H9 (cell line): ENCODE data around the gene PI4K2A. TPM values are rescaled to one million over a fixed set of nuclear protein-coding genes. Genes with fewer than 3 reads are reported as not detected.

Experiments used
- DNase-seq: peaks from one replicate; pipeline ENCODE4 v3.0.0-alpha.2; 2017
- H2AFZ ChIP-seq: one replicate; pipeline ENCODE4 v1.6.1; 2013; ENCODE audit warnings: mild to moderate bottlenecking, low read length, control low read depth, moderate library complexity
- H2AK5ac ChIP-seq: 2 replicates; pipeline ENCODE4 v1.6.1; 2013; ENCODE audit warnings: low read length, control low read depth, mixed read lengths; ENCODE audit not compliant: insufficient read length
- H2BK120ac ChIP-seq: one replicate; pipeline ENCODE4 v1.6.1; 2013; ENCODE audit warnings: low read depth, mild to moderate bottlenecking, low read length, control low read depth, inconsistent platforms; ENCODE audit not compliant: poor library complexity, severe bottlenecking
- H2BK12ac ChIP-seq: 2 replicates; pipeline ENCODE4 v1.6.1; 2013; ENCODE audit warnings: low read length, control low read depth, mixed read lengths, low read depth; ENCODE audit not compliant: insufficient read length
- H2BK15ac ChIP-seq: 2 replicates; pipeline ENCODE4 v1.6.1; 2013; ENCODE audit warnings: low read depth, low read length, control low read depth
- H2BK20ac ChIP-seq: one replicate; pipeline ENCODE4 v1.6.1; 2013; ENCODE audit warnings: low read depth, mild to moderate bottlenecking, low read length, control low read depth, inconsistent platforms; ENCODE audit not compliant: poor library complexity, severe bottlenecking
- H2BK5ac ChIP-seq: 2 replicates; pipeline ENCODE4 v1.6.1; 2013; ENCODE audit warnings: low read length, control low read depth, mixed read lengths; ENCODE audit not compliant: insufficient read length
- H3K14ac ChIP-seq: 2 replicates; pipeline ENCODE4 v1.6.1; 2013; ENCODE audit warnings: low read length, control low read depth; ENCODE audit not compliant: insufficient read depth
- H3K18ac ChIP-seq: 2 replicates; pipeline ENCODE4 v1.6.1; 2013; ENCODE audit warnings: low read depth, mild to moderate bottlenecking, mixed read lengths, low read length, control low read depth; ENCODE audit not compliant: insufficient read length
- H3K23ac ChIP-seq: 2 replicates; pipeline ENCODE4 v1.6.1; 2013; ENCODE audit warnings: low read length, control low read depth, mixed read lengths, low read depth; ENCODE audit not compliant: insufficient read length
- H3K23me2 ChIP-seq: 2 replicates; pipeline ENCODE4 v1.6.1; 2013; ENCODE audit warnings: low read depth, mild to moderate bottlenecking, mixed read lengths, low read length, control low read depth; ENCODE audit not compliant: insufficient read length, poor library complexity, severe bottlenecking
- H3K27ac ChIP-seq: 2 replicates; pipeline ENCODE4 v1.5.1; 2013; ENCODE audit warnings: low read length, control low read depth, mixed read lengths, low read depth; ENCODE audit not compliant: insufficient read length
- H3K27me3 ChIP-seq: 2 replicates; pipeline ENCODE4 v1.6.1; 2013; ENCODE audit warnings: low read length, control low read depth, inconsistent platforms; ENCODE audit not compliant: insufficient read depth
- H3K4ac ChIP-seq: 2 replicates; pipeline ENCODE4 v1.6.1; 2013; ENCODE audit warnings: low read depth, mild to moderate bottlenecking, control low read depth, inconsistent platforms, low read length, moderate library complexity
- H3K4me1 ChIP-seq: 2 replicates; pipeline ENCODE4 v1.6.1; 2013; ENCODE audit warnings: low read length, control low read depth, inconsistent platforms; ENCODE audit not compliant: insufficient read depth
- H3K4me2 ChIP-seq: 2 replicates; pipeline ENCODE4 v1.6.1; 2013; ENCODE audit warnings: low read length, control low read depth, mixed read lengths; ENCODE audit not compliant: insufficient read length, insufficient read depth
- H3K56ac ChIP-seq: 2 replicates; pipeline ENCODE4 v1.6.1; 2013; ENCODE audit warnings: low read depth, mild to moderate bottlenecking, mixed read lengths, low read length, control low read depth; ENCODE audit not compliant: insufficient read length
- H3K79me1 ChIP-seq: 2 replicates; pipeline ENCODE4 v1.6.1; 2013; ENCODE audit warnings: low read depth, mild to moderate bottlenecking, moderate library complexity, low read length, control low read depth, inconsistent platforms; ENCODE audit not compliant: insufficient read depth, poor library complexity, severe bottlenecking
- H3K79me2 ChIP-seq: 2 replicates; pipeline ENCODE4 v1.6.1; 2013; ENCODE audit warnings: low read length, control low read depth, inconsistent platforms; ENCODE audit not compliant: insufficient read depth
- H3K9ac ChIP-seq: 2 replicates; pipeline ENCODE4 v1.6.1; 2013; ENCODE audit warnings: low read length, control low read depth, mixed read lengths; ENCODE audit not compliant: insufficient read length; ENCODE audit errors: extremely low read depth
- H3K9me3 ChIP-seq: one replicate; pipeline ENCODE4 v1.6.1; 2013; ENCODE audit warnings: low read depth, low read length, inconsistent platforms; ENCODE audit not compliant: control insufficient read depth
- H3T11ph ChIP-seq: one replicate; pipeline ENCODE4 v1.6.1; 2013; ENCODE audit warnings: mild to moderate bottlenecking, low read length, control low read depth, inconsistent platforms
- H4K20me1 ChIP-seq: one replicate; pipeline ENCODE4 v1.6.1; 2013; ENCODE audit not compliant: control insufficient read depth, insufficient read length, insufficient read depth
- H4K5ac ChIP-seq: 2 replicates; pipeline ENCODE4 v1.6.1; 2013; ENCODE audit warnings: low read depth, mild to moderate bottlenecking, mixed read lengths, low read length, control low read depth; ENCODE audit not compliant: insufficient read length
- H4K8ac ChIP-seq: replicated peaks from 2 replicates; pipeline ENCODE4 v1.6.1; 2013; ENCODE audit warnings: low read length, control low read depth, mixed read lengths, low read depth; ENCODE audit not compliant: insufficient read length
- H4K91ac ChIP-seq: 2 replicates; pipeline ENCODE4 v1.6.1; 2013; ENCODE audit warnings: low read depth, mild to moderate bottlenecking, moderate library complexity, mixed read lengths, low read length, control low read depth; ENCODE audit not compliant: insufficient read length
- H3K27ac Mint-ChIP-seq, 3 experiments: 2 replicates in 2 of 3; 3 replicates in 1 of 3; pipeline ENCODE4 v1.8.0; 2020 to 2021; ENCODE audit warnings: mixed read lengths in 3 of 3, mild to moderate bottlenecking in 1 of 3, moderate library complexity in 1 of 3
- H3K27me3 Mint-ChIP-seq: 2 replicates; pipeline ENCODE4 v1.8.0; 2021; ENCODE audit warnings: low read depth, mild to moderate bottlenecking, moderate library complexity, mixed read lengths
- H3K36me3 Mint-ChIP-seq, 3 experiments: 2 replicates in 2 of 3; 3 replicates in 1 of 3; pipeline ENCODE4 v1.8.0; 2020 to 2021; ENCODE audit warnings: low read depth in 3 of 3, mixed read lengths in 3 of 3; ENCODE audit not compliant: insufficient read depth in 1 of 3
- H3K4me1 Mint-ChIP-seq, 2 experiments: 2 replicates each; pipeline ENCODE4 v1.8.0; 2020; ENCODE audit warnings: mixed read lengths in 2 of 2
- H3K4me3 Mint-ChIP-seq, 2 experiments: 2 replicates in 1 of 2; 3 replicates in 1 of 2; pipeline ENCODE4 v1.8.0; 2020 to 2021; ENCODE audit warnings: mild to moderate bottlenecking in 2 of 2, mixed read lengths in 2 of 2, moderate library complexity in 1 of 2
- H3K9me3 Mint-ChIP-seq, 2 experiments: 2 replicates in 1 of 2; 3 replicates in 1 of 2; pipeline ENCODE4 v1.8.0; 2020; ENCODE audit warnings: mild to moderate bottlenecking in 2 of 2, mixed read lengths in 2 of 2, moderate library complexity in 1 of 2
- CTCF ChIP-seq: fragments of 200-600 bp; sonication (generic); conservative IDR thresholded peaks from 3 replicates; pipeline ENCODE4 v1.8.0; 2021; ENCODE audit warnings: antibody characterized with exemption, mild to moderate bottlenecking
- WGBS: extraction: QIAGEN DNeasy Blood & Tissue Kit; methylation state at CpG from one replicate; pipeline ENCODE4 v1.1.7; 2013; ENCODE audit warnings: missing lambda C conversion rate, low lambda C conversion rate, mixed read lengths; ENCODE audit not compliant: insufficient read length; ENCODE audit errors: extremely low coverage; 5-methylcytosine and 5-hydroxymethylcytosine counted together
- total RNA-seq: library from RNA; stranded (reverse); gene quantifications from 2 replicates; pipeline ENCODE4 v1.2.1, GENCODE V29; 2021

Gene PI4K2A
- total RNA-seq, 1 experiment from 2014 or later: 30.9 TPM

GRCh38 chr10:97598407-97599271, 41.8 kb upstream of the PI4K2A start:
- Mint-ChIP-seq H3K27ac (peak overlapping the region in 2 of 3 experiments; percentile 9 to 15; a peak in 1 of 7 replicates), H3K36me3 (no peaks in the 10 kb centered on the region), H3K27me3 (no peaks in the 10 kb centered on the region; the same call in 1 of the 2 replicates), H3K9me3 (no peaks in the 10 kb centered on the region), H3K4me3 (no peak overlapping the region), H3K4me1 (peaks cover 6 to 11% of the 10 kb centered on the region in 2 experiments; a peak in 3 of 4 replicates)
- TF ChIP-seq CTCF: no peak
- no peak for DNase-seq
- Histone ChIP-seq H2BK20ac (no peak overlapping the region), H3K27ac (no peak overlapping the region), H2AK5ac (no peak overlapping the region), H3K27me3 (no peaks in the 10 kb centered on the region), H2BK15ac (no peak overlapping the region), H3K4me1 (no peaks in the 10 kb centered on the region), H3K4ac (no peak overlapping the region), H3K23ac (no peak overlapping the region), H3T11ph (no peak overlapping the region), H3K18ac (no peak overlapping the region), H2BK120ac (no peak overlapping the region), H4K20me1 (no peaks in the 10 kb centered on the region), H4K91ac (no peak overlapping the region), H3K9ac (no peak overlapping the region), H2BK12ac (no peak overlapping the region), H3K14ac (no peak overlapping the region; the same call in 1 of the 2 replicates), H3K79me2 (no peaks in the 10 kb centered on the region), H3K4me2 (no peak overlapping the region), H2BK5ac (no peak overlapping the region), H4K5ac (no peak overlapping the region), H3K79me1 (no peaks in the 10 kb centered on the region), H3K9me3 (no peaks in the 10 kb centered on the region), H4K8ac (no peak overlapping the region), H3K23me2 (no peaks in the 10 kb centered on the region), H3K56ac (no peak overlapping the region), H2AFZ (no peak overlapping the region)
- no CpG with 5 or more reads among the region's 19 CpGs for whole genome bisulfite sequencing
